OCI-LY3 (cell line): ENCODE data around the gene B3GNT9.

Experiments
- CTCF ChIP-seq: fragments of 200-600, 300-600 bp; sonication (generic); IDR thresholded peaks from 2 replicates; pipeline ENCODE4 v1.5.1; 2014; ENCODE audit warnings: antibody characterized with exemption, low read length, low read depth
- EZH2phosphoT487 ChIP-seq: fragments of 200-600 bp; shearing (Covaris generic); IDR thresholded peaks from 2 replicates; pipeline ENCODE4 v1.6.1; 2018; ENCODE audit warnings: antibody characterized with exemption, mixed run types, low read depth

GRCh38 chr16:67183627-67184452 is 33.0 kb upstream of the B3GNT9 start, which contains the start of gene MATCAP1:
- TF ChIP-seq EZH2phosphoT487 (no peak), CTCF (no peak)
